ENCODE results near the gene POFUT1.
A peak's percentile ranks its signal among the peaks of the same experiment; 100 is the strongest.
"Not testable (repeated sequence)": the region's sequence is repeated elsewhere in the genome, so short reads cannot be mapped to it uniquely, and the experiment has no call there.

The POFUT1 gene

GRCh38 chr20:32189691-32190615, 17.7 kb upstream of the POFUT1 start:
- peak; percentile 35 to 37 for DNase-seq

GRCh38 chr20:32190616-32191415, 16.9 kb upstream of the POFUT1 start:
- DNase-seq: no peak

- no peak for DNase-seq
Observed at GRCh38 chr20:32191422-32191821, 16.3 kb upstream of the POFUT1 start.

- no peak for DNase-seq
Observed at GRCh38 chr20:32191873-32192272, 15.8 kb upstream of the POFUT1 start.

GRCh38 chr20:32192698-32193097, 15.0 kb upstream of the POFUT1 start:
- DNase-seq: no peak

GRCh38 chr20:32193336-32193735, 14.3 kb upstream of the POFUT1 start:
- not testable (repeated sequence) for DNase-seq

- DNase-seq: no peak
Observed at GRCh38 chr20:32193996-32194395, 13.7 kb upstream of the POFUT1 start.

- DNase-seq: no peak
Observed at GRCh38 chr20:32195581-32195980, 12.1 kb upstream of the POFUT1 start.

- DNase-seq: not testable (repeated sequence)
Observed at GRCh38 chr20:32196613-32197012, 11.1 kb upstream of the POFUT1 start.

- not testable (repeated sequence) for DNase-seq
Observed at GRCh38 chr20:32197136-32197535, 10.5 kb upstream of the POFUT1 start.

- DNase-seq: no peak
Observed at GRCh38 chr20:32199006-32199405, 8.7 kb upstream of the POFUT1 start.

- no peak for DNase-seq
Observed at GRCh38 chr20:32201296-32201976, 6.2 kb upstream of the POFUT1 start.

- no peak for DNase-seq
Observed at GRCh38 chr20:32201977-32202363, 5.7 kb upstream of the POFUT1 start.

GRCh38 chr20:32203356-32204204, 4.1 kb upstream of the POFUT1 start:
- no peak for DNase-seq

GRCh38 chr20:32204205-32205109, 3.2 kb upstream of the POFUT1 start:
- no peak for DNase-seq

GRCh38 chr20:32205110-32205842, 2.4 kb upstream of the POFUT1 start:
- DNase-seq: no peak

GRCh38 chr20:32205843-32206759, 1.6 kb upstream of the POFUT1 start:
- DNase-seq: no peak

- peak in 1 of 2 donors; percentile 13 for DNase-seq
Observed at GRCh38 chr20:32206760-32207625, 687 bp upstream of the POFUT1 start.
